ENCODE results near the gene HPS4. TPM values are rescaled to one million over a fixed set of nuclear protein-coding genes. Genes with fewer than 3 reads are reported as not detected.

Gene HPS4
- total RNA-seq = 34.8 and 37.6 TPM in 2 replicates

GRCh38 chr22:26483439-26484359 lies at the start of gene HPS4, which contains the start of gene SRRD:
Gene HPS4, minus strand, starts transcription at chr22:26483783. Its CDS starts 2,021 bp downstream, at chr22:26481762.
Gene SRRD, plus strand, starts transcription at chr22:26483877. Its CDS starts 14 bp downstream, at chr22:26483891.

GRCh38 chr22:26512149-26512793 lies 28.7 kb upstream of the HPS4 start, which contains the start of gene TFIP11:
Gene TFIP11, minus strand, starts transcription at chr22:26512473. Its CDS starts 2,201 bp downstream, at chr22:26510272.

GRCh38 chr22:26428515-26429457 lies 54.8 kb downstream of the HPS4 start, which contains the start of gene ASPHD2:
Gene ASPHD2, plus strand, starts transcription at chr22:26429260. Its CDS starts 4,356 bp downstream, at chr22:26433616.

Other genes starting within 250 kb of the HPS4 start
- gene ASPHD2, start 54.5 kb downstream of the HPS4 start, total RNA-seq = 0.66 and 0.86 TPM in 2 replicates
- 13.1 and 15.0 TPM in 2 replicates for gene SRRD, start 94 bp upstream of the HPS4 start, total RNA-seq
- 37.4 and 47.0 TPM in 2 replicates for gene TFIP11, start 28.7 kb upstream of the HPS4 start, total RNA-seq
- gene TPST2, start 106.3 kb upstream of the HPS4 start, total RNA-seq = 42.0 and 82.9 TPM in 2 replicates
- not detected in 2 replicates for gene CRYBB1, start 134.2 kb upstream of the HPS4 start, total RNA-seq
- gene CRYBA4, start 138.2 kb upstream of the HPS4 start, total RNA-seq = not detected in 2 replicates
- gene MIAT, start 173.8 kb upstream of the HPS4 start, total RNA-seq = 1.1 TPM in 2 replicates

Measured in placental pericyte (primary cell).